K562 (cell line): ENCODE results near the gene CTXN1. TPM values are rescaled to one million over a fixed set of nuclear protein-coding genes. Genes with fewer than 3 reads are reported as not detected.

Experiments
- ATAC-seq: fragments of 200-7000 bp; cut with Tn5 transposase; 3 replicates; pipeline ENCODE4 v1.9.1; 2020; ENCODE audit warnings: moderate library complexity
- BruUV-seq: library from RNA; stranded (reverse); fragments of 400-500 nt; replicated peaks from 2 replicates; lab custom pipeline; 2021; lab: Mats Ljungman, UMichigan
- CTCF ChIA-PET: fragments of 300-600 bp; formaldehyde crosslinking; extraction: SDS; loops from one replicate; lab custom pipeline; 2021; ENCODE audit warnings: low intra/inter-chr PET ratio; lab: Yijun Ruan, JAX
- POLR2A ChIA-PET: fragments of 300-600, 350-650 bp; sonication (Branson Sonifier 250); formaldehyde crosslinking; extraction: SDS; loops from one replicate; lab custom pipeline; 2021; ENCODE audit warnings: antibody characterized with exemption, inconsistent platforms; lab: Yijun Ruan, JAX
- DNase-seq, 4 experiments: peaks; one replicate each; pipeline versions ENCODE4 v3.0.0 to v3.0.0-alpha.2; 2011 to 2018; ENCODE audit warnings: low spot score in 3 of 4, mixed read lengths in 3 of 4; ENCODE audit errors: extremely low read depth in 1 of 4
- FAIRE-seq: peaks from 2 replicates; lab custom pipeline; 2011; peaks lifted over from hg19 to GRCh38; lab: Jason Lieb, UNC
- H2AFZ ChIP-seq: 2 replicates; pipeline ENCODE4 v1.6.0; 2011; ENCODE audit warnings: low read depth, low read length, control low read depth, inconsistent platforms
- H3K27ac ChIP-seq: fragments of 200-600 bp; 3 replicates; pipeline ENCODE4 v1.8.0; 2011; ENCODE audit warnings: low read depth, mild to moderate bottlenecking, control low read depth, inconsistent platforms, low read length, moderate library complexity, mixed read lengths; ENCODE audit errors: extremely low read depth
- H3K27me3 ChIP-seq, 2 experiments: fragments of 300-600 bp in 1 of 2; 2 replicates in 1 of 2; 3 replicates in 1 of 2; pipeline versions ENCODE4 v1.6.0 to v1.8.0; 2011; ENCODE audit warnings: inconsistent platforms in 2 of 2, low read length in 2 of 2, mild to moderate bottlenecking in 1 of 2, mixed read lengths in 1 of 2, moderate library complexity in 1 of 2; ENCODE audit not compliant: control insufficient read depth in 2 of 2, insufficient read depth in 2 of 2
- H3K36me3 ChIP-seq: fragments of 300-600 bp; 3 replicates; pipeline ENCODE4 v1.8.0; 2011; ENCODE audit warnings: mild to moderate bottlenecking, low read length, inconsistent platforms; ENCODE audit not compliant: control insufficient read depth, insufficient read depth
- H3K4me1 ChIP-seq, 2 experiments: fragments of 200-600 bp in 1 of 2; replicated peaks in 1 of 2; 2 replicates in 1 of 2; 3 replicates in 1 of 2; pipeline versions ENCODE4 v1.5.1 to v1.8.0; 2011; ENCODE audit warnings: inconsistent platforms in 2 of 2, low read length in 2 of 2, mild to moderate bottlenecking in 1 of 2, mixed read lengths in 1 of 2, moderate library complexity in 1 of 2; ENCODE audit not compliant: control insufficient read depth in 2 of 2, insufficient read depth in 2 of 2
- H3K4me2 ChIP-seq: 2 replicates; pipeline ENCODE4 v1.6.1; 2011; ENCODE audit warnings: low read length, control low read depth, inconsistent platforms, mixed read lengths; ENCODE audit not compliant: insufficient read depth
- H3K4me3 ChIP-seq: fragments of 200-600 bp; sonication (generic), shearing (Covaris generic); 2 replicates; pipeline ENCODE4 v1.5.1; 2016; ENCODE audit warnings: control low read depth, inconsistent platforms
- H3K79me2 ChIP-seq: fragments of 200-600 bp; 3 replicates; pipeline ENCODE4 v1.8.0; 2011; ENCODE audit warnings: low read length, inconsistent platforms; ENCODE audit not compliant: control insufficient read depth, insufficient read depth
- H3K9ac ChIP-seq, 2 experiments: 2 replicates each; pipeline versions ENCODE4 v1.6.0 to v1.6.1; 2011; ENCODE audit warnings: low read depth in 2 of 2, low read length in 2 of 2, control low read depth in 1 of 2, inconsistent platforms in 1 of 2, mild to moderate bottlenecking in 1 of 2, mixed read lengths in 1 of 2; ENCODE audit not compliant: insufficient read depth in 1 of 2
- H3K9me1 ChIP-seq: one replicate; pipeline ENCODE4 v1.6.0; 2011; ENCODE audit warnings: inconsistent platforms, mild to moderate bottlenecking, low read length, moderate library complexity; ENCODE audit not compliant: control insufficient read depth, insufficient read depth
- H3K9me3 ChIP-seq: replicated peaks from 2 replicates; pipeline ENCODE4 v1.5.1; 2011; ENCODE audit warnings: low read depth, low read length, inconsistent platforms; ENCODE audit not compliant: control insufficient read depth, insufficient read depth
- H4K20me1 ChIP-seq: replicated peaks from 2 replicates; pipeline ENCODE4 v1.6.1; 2011; ENCODE audit warnings: low read length, inconsistent platforms, mixed read lengths; ENCODE audit not compliant: control insufficient read depth, insufficient read depth
- ESRRB ChIP-seq: fragments of 250-450 bp; sonication (Bioruptor Pico); IDR thresholded peaks from 2 replicates; pipeline ENCODE4 v1.5.0; 2020; ENCODE audit warnings: mild to moderate bottlenecking, moderate library complexity, borderline replicate concordance
- ETV5 ChIP-seq: sonication (generic); formaldehyde crosslinking; IDR thresholded peaks from 2 replicates; pipeline ENCODE4 v1.4.0; 2020; ENCODE audit warnings: low read depth, mild to moderate bottlenecking, missing genetic modification reagents
- FOXA3 ChIP-seq, 2 experiments: fragments of 450-650 bp in 1 of 2; sonication (generic) in 1 of 2; formaldehyde crosslinking; IDR thresholded peaks in 1 of 2; conservative IDR thresholded peaks in 1 of 2; 2 replicates each; pipeline versions ENCODE4 v1.4.0 to v1.8.0; 2020 to 2022; ENCODE audit warnings: mild to moderate bottlenecking in 2 of 2, missing genetic modification reagents in 1 of 2
- HIVEP1 ChIP-seq: fragments of 250-450 bp; sonication (Bioruptor Pico); IDR thresholded peaks from 2 replicates; pipeline ENCODE4 v1.4.0; 2020; ENCODE audit warnings: mild to moderate bottlenecking
- JUNB ChIP-seq: fragments of 450-650 bp; formaldehyde crosslinking; conservative IDR thresholded peaks from 2 replicates; pipeline ENCODE4 v1.4.0; 2020; ENCODE audit warnings: mild to moderate bottlenecking
- MEIS2 ChIP-seq: fragments of 450-650 bp; IDR thresholded peaks from 2 replicates; pipeline ENCODE4 v1.6.1; 2014; ENCODE audit warnings: mild to moderate bottlenecking; ENCODE audit not compliant: partially characterized antibody
- ZNF780A ChIP-seq: fragments of 250-450 bp; sonication (Bioruptor Pico); IDR thresholded peaks from 2 replicates; pipeline ENCODE4 v1.5.0; 2021; ENCODE audit warnings: mild to moderate bottlenecking
- ZNF785 ChIP-seq: fragments of 250-450 bp; sonication (Bioruptor Pico); IDR thresholded peaks from 2 replicates; pipeline ENCODE4 v1.4.0; 2020; ENCODE audit warnings: mild to moderate bottlenecking
- WGBS: fragments of 100-300 bp; shearing (Covaris generic); methylation state at CpG from one replicate; pipeline ENCODE4 v1.1.6; 2016; ENCODE audit warnings: low coverage, mixed read lengths; ENCODE audit not compliant: insufficient coverage; ENCODE audit errors: missing lambda C conversion rate; 5-methylcytosine and 5-hydroxymethylcytosine counted together
- in situ Hi-C: fragments of 300-500 bp; cut with MboI; formaldehyde crosslinking; loops from 4 replicates; pipeline ENCODE4 v1.15.0; 2018; ENCODE audit warnings: inconsistent platforms, mixed read lengths
- intact Hi-C: fragments of 100-400 bp; cut with micrococcal nuclease; formaldehyde crosslinking; loops from 2 replicates; pipeline ENCODE4 v1.14.2; 2022
- polyA plus RNA-seq, 8 experiments: library from polyadenylated mRNA; depleted of rRNA in 4 of 8; stranded (reverse) in 5 of 8; unstranded in 3 of 8; fragments of >200 nt; fragmentation: Nextera tagmentation in 2 of 8; fragmentation: Illumina TruSeq in 1 of 8; extraction: Ambion mirVana in 2 of 8; extraction: Trizol in 1 of 8; gene quantifications; 2 replicates each; pipeline versions ENCODE4 v1.2.1 to v1.2.3, GENCODE V29; 2011 to 2014; ENCODE audit warnings: inconsistent platforms in 1 of 8, missing spikeins in 1 of 8
- total RNA-seq, 7 experiments: library from RNA; depleted of rRNA in 6 of 7; stranded (reverse); fragments of >200 nt in 6 of 7; fragmentation: Illumina TruSeq in 2 of 7; extraction: Trizol in 2 of 7; gene quantifications; 2 replicates each; pipeline versions ENCODE4 v1.2.1 to v1.2.3, GENCODE V29; 2011 to 2021; ENCODE audit warnings: low replicate concordance in 1 of 7
- TF ChIP-seq, protein P1 (sequence below): fragments of 250-450 bp; sonication (Bioruptor Pico); IDR thresholded peaks from 2 replicates; pipeline ENCODE4 v1.8.0; 2021; ENCODE audit warnings: moderate library complexity, mild to moderate bottlenecking, inconsistent platforms
- TF ChIP-seq, protein P2 (sequence below), 2 experiments: IDR thresholded peaks in 1 of 2; conservative IDR thresholded peaks in 1 of 2; 2 replicates each; pipeline ENCODE4 v1.6.1; 2016; ENCODE audit warnings: low read depth in 2 of 2, mild to moderate bottlenecking in 1 of 2, missing compliant biosample characterization in 1 of 2, missing genetic modification characterization in 1 of 2, moderate library complexity in 1 of 2
- TF ChIP-seq, protein P3 (sequence below): sonication (generic); formaldehyde crosslinking; IDR thresholded peaks from 2 replicates; pipeline ENCODE4 v1.8.1; 2023; ENCODE audit warnings: missing genetic modification reagents, mild to moderate bottlenecking, borderline replicate concordance

The CTXN1 gene
- total and polyA plus RNA-seq, 9 of the 15 experiments (the other 6 are each of a cell fraction or from before 2014, with no cell fraction given) = 0.15 to 37.4 (median 1.8) TPM; not detected in 2

DNA sequence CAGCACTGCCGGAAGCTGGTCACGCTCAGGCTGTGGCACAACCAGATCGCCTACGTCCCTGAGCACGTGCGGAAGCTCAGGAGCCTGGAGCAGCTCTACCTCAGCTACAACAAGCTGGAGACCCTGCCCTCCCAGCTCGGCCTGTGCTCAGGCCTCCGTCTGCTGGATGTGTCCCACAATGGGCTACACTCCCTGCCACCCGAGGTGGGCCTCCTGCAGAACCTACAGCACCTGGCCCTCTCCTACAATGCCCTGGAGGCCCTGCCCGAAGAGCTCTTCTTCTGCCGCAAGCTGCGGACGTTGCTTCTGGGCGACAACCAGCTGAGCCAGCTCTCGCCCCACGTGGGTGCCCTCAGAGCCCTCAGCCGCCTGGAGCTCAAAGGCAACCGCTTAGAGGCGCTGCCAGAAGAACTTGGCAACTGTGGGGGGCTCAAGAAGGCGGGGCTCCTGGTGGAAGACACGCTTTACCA is 25.5 kb downstream of the CTXN1 start (continued):
- TF ChIP-seq, protein P1, sequence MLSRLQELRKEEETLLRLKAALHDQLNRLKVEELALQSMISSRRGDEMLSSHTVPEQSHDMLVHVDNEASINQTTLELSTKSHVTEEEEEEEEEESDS = no peak

DNA sequence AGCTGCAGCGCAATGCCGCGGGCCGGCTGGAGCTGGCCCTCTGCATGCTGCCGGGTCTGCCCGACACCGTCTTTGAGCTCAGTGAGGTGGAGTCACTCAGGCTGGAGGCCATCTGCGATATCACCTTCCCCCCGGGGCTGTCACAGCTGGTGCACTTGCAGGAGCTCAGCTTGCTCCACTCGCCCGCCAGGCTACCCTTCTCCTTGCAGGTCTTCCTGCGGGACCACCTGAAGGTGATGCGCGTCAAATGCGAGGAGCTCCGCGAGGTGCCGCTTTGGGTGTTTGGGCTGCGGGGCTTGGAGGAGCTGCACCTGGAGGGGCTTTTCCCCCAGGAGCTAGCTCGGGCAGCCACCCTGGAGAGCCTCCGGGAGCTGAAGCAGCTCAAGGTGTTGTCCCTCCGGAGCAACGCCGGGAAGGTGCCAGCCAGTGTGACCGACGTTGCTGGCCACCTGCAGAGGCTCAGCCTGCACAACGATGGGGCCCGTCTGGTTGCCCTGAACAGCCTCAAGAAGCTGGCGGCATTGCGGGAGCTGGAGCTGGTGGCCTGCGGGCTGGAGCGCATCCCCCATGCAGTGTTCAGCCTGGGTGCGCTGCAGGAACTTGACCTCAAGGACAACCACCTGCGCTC is 26.1 kb downstream of the CTXN1 start:
- H3K79me2 ChIP-seq = peaks cover 22% of the 10 kb centered on the region
- H4K20me1 ChIP-seq = no peaks in the 10 kb centered on the region
- DNase-seq = no peak
- H3K4me1 ChIP-seq = peaks cover 9 to 43% of the 10 kb centered on the region in 2 experiments; a peak in 4 of 5 replicates
- H3K9ac ChIP-seq = no peak overlapping the region; a peak in 1 of 4 replicates
- intact Hi-C loops = no loop called here
- H2AFZ ChIP-seq = no peak overlapping the region
- ChIA-PET POLR2A (interaction anchor here (0.5 to 5.3 kb wide), 7 partner anchors 11 to 456 kb away, joined by 3 to 72 read pairs (median 3); partner anchors contain the start of genes LRRC8E and SNAPC2), CTCF (no interaction called here)
- peaks cover 4% of the 10 kb centered on the region for H3K9me1 ChIP-seq
- in situ Hi-C loops = no loop called here
- ATAC-seq = no peak
- no peak overlapping the region for H3K27ac ChIP-seq
- H3K27me3 ChIP-seq = no peaks in the 10 kb centered on the region
- FAIRE-seq = no peak
- BruUV-seq = no TSS peak
- peaks cover 20% of the 10 kb centered on the region; the same call in 1 of the 3 replicates for H3K36me3 ChIP-seq
- no peaks in the 10 kb centered on the region for H3K9me3 ChIP-seq
- WGBS = 87% methylated on average over 31 of the region's 34 CpGs
- H3K4me3 ChIP-seq = no peak overlapping the region
- no peak overlapping the region for H3K4me2 ChIP-seq
- TF ChIP-seq FOXA3 (CRISPR knock-in tag; conservative IDR thresholded peaks at IDR 0.05 in 1 of 2, IDR thresholded peaks at IDR 0.05 in 1 of 2) (no peak), HIVEP1 (no peak), ESRRB (no peak), ZNF785 (no peak), JUNB (CRISPR knock-in tag) (no peak), MEIS2 (no peak), ETV5 (CRISPR knock-in tag) (no peak), ZNF780A (no peak)
- TF ChIP-seq, protein P2, sequence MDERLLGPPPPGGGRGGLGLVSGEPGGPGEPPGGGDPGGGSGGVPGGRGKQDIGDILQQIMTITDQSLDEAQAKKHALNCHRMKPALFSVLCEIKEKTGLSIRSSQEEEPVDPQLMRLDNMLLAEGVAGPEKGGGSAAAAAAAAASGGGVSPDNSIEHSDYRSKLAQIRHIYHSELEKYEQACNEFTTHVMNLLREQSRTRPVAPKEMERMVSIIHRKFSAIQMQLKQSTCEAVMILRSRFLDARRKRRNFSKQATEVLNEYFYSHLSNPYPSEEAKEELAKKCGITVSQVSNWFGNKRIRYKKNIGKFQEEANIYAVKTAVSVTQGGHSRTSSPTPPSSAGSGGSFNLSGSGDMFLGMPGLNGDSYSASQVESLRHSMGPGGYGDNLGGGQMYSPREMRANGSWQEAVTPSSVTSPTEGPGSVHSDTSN (CRISPR knock-in tag; IDR thresholded peaks at IDR 0.05; ENCODE audit: low read depth) = no peak
- TF ChIP-seq, protein P2 (tag; conservative IDR thresholded peaks at IDR 0.05; ENCODE audit: low read depth) = no peak
- TF ChIP-seq, protein P3, sequence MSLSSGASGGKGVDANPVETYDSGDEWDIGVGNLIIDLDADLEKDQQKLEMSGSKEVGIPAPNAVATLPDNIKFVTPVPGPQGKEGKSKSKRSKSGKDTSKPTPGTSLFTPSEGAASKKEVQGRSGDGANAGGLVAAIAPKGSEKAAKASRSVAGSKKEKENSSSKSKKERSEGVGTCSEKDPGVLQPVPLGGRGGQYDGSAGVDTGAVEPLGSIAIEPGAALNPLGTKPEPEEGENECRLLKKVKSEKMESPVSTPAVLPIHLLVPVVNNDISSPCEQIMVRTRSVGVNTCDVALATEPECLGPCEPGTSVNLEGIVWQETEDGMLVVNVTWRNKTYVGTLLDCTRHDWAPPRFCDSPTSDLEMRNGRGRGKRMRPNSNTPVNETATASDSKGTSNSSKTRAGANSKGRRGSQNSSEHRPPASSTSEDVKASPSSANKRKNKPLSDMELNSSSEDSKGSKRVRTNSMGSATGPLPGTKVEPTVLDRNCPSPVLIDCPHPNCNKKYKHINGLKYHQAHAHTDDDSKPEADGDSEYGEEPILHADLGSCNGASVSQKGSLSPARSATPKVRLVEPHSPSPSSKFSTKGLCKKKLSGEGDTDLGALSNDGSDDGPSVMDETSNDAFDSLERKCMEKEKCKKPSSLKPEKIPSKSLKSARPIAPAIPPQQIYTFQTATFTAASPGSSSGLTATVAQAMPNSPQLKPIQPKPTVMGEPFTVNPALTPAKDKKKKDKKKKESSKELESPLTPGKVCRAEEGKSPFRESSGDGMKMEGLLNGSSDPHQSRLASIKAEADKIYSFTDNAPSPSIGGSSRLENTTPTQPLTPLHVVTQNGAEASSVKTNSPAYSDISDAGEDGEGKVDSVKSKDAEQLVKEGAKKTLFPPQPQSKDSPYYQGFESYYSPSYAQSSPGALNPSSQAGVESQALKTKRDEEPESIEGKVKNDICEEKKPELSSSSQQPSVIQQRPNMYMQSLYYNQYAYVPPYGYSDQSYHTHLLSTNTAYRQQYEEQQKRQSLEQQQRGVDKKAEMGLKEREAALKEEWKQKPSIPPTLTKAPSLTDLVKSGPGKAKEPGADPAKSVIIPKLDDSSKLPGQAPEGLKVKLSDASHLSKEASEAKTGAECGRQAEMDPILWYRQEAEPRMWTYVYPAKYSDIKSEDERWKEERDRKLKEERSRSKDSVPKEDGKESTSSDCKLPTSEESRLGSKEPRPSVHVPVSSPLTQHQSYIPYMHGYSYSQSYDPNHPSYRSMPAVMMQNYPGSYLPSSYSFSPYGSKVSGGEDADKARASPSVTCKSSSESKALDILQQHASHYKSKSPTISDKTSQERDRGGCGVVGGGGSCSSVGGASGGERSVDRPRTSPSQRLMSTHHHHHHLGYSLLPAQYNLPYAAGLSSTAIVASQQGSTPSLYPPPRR (CRISPR knock-in tag) = no peak
